GM19438 (cell line): Measurements from ENCODE around the gene CDO1.
A peak's percentile ranks its signal among the peaks of the same experiment; 100 is the strongest.

Source experiments
- ATAC-seq: cut with Tn5 transposase; IDR thresholded peaks from one replicate; pipeline ENCODE4 v1.9.1; 2021; ENCODE audit warnings: low read depth; ENCODE audit not compliant: unreplicated experiment

CDO1 gene

GRCh38 chr5:115816226-115817081 is at the start of gene CDO1:
CDO1 (minus strand) TSS chr5:115816659; CDS start chr5:115816397, 262 bp downstream.
- ATAC-seq: peak; percentile 60

- ATAC-seq: no peak
Measured at GRCh38 chr5:115859378-115859777, 42.9 kb upstream of the CDO1 start.

GRCh38 chr5:115858396-115858795 is 41.9 kb upstream of the CDO1 start:
- no peak for ATAC-seq

- ATAC-seq: no peak
Measured at GRCh38 chr5:115857626-115858349, 41.3 kb upstream of the CDO1 start.

- ATAC-seq: no peak
Measured at GRCh38 chr5:115857057-115857479, 40.6 kb upstream of the CDO1 start.

GRCh38 chr5:115855959-115856358 is 39.5 kb upstream of the CDO1 start:
- ATAC-seq: no peak

GRCh38 chr5:115854139-115854538 is 37.7 kb upstream of the CDO1 start:
- no peak for ATAC-seq

GRCh38 chr5:115850744-115851416 is 34.4 kb upstream of the CDO1 start:
- no peak for ATAC-seq

- ATAC-seq: no peak
Measured at GRCh38 chr5:115849258-115849798, 32.9 kb upstream of the CDO1 start.

GRCh38 chr5:115847290-115847689 is 30.8 kb upstream of the CDO1 start:
- ATAC-seq: no peak

- no peak for ATAC-seq
Measured at GRCh38 chr5:115844321-115844817, 27.9 kb upstream of the CDO1 start.

GRCh38 chr5:115843444-115844130 is 27.1 kb upstream of the CDO1 start:
- ATAC-seq: no peak

GRCh38 chr5:115842952-115843351 is 26.5 kb upstream of the CDO1 start:
- ATAC-seq: no peak

- peak; percentile 39 for ATAC-seq
Measured at GRCh38 chr5:115842089-115842935, 25.9 kb upstream of the CDO1 start.

- peak; percentile 78 for ATAC-seq
Measured at GRCh38 chr5:115841382-115842088, 25.1 kb upstream of the CDO1 start, which contains the start of the genes AP3S1 and ATG12. AP3S1 (plus strand) TSS chr5:115841935; CDS start chr5:115842038, 103 bp downstream. ATG12 (minus strand) TSS chr5:115841565; CDS start chr5:115841552, 13 bp downstream.

- ATAC-seq: no peak
Measured at GRCh38 chr5:115840873-115841272, 24.4 kb upstream of the CDO1 start.

- ATAC-seq: no peak
Measured at GRCh38 chr5:115838885-115839518, 22.5 kb upstream of the CDO1 start.

GRCh38 chr5:115835481-115835880 is 19.0 kb upstream of the CDO1 start:
- no peak for ATAC-seq
